NCI-H510A treated with DMSO at 0.1 percent for 48 hours (cell line): ENCODE results near the gene ARHGEF19.

Source experiments
- DNase-seq: peaks from one replicate; lab custom pipeline; 2025; lab: John Stamatoyannopoulos, UW

The ARHGEF19 gene

GRCh38 chr1:16148329-16149092, 63.9 kb downstream of the ARHGEF19 start:
- DNase-seq = no peak
